H1 (cell line): ENCODE data around the gene CCDC78. TPM values are rescaled to one million over a fixed set of nuclear protein-coding genes. Genes with fewer than 3 reads are reported as not detected.

Experiments used
- CTCF ChIA-PET: fragments of 300-600 bp; sonication (Branson Sonifier 250); formaldehyde crosslinking; loops from one replicate; lab custom pipeline; 2021; ENCODE audit not compliant: partially characterized antibody; lab: Charles Lee
- POLR2A ChIA-PET: fragments of 300-600 bp; sonication (Branson Sonifier 250); formaldehyde crosslinking; loops from one replicate; lab custom pipeline; 2021; ENCODE audit warnings: inconsistent platforms; ENCODE audit not compliant: partially characterized antibody; lab: Charles Lee
- DNase-seq, 2 experiments: peaks; one replicate each; pipeline versions ENCODE4 v3.0.0 to v3.0.0-alpha.2; 2010 to 2022; ENCODE audit warnings: low spot score in 2 of 2, low read depth in 1 of 2, mixed read lengths in 1 of 2
- FAIRE-seq: peaks from 2 replicates; lab custom pipeline; 2011; peaks lifted over from hg19 to GRCh38; lab: Jason Lieb, UNC
- H2AFZ ChIP-seq: 2 replicates; pipeline ENCODE4 v1.8.1; 2012; ENCODE audit warnings: low read length, inconsistent platforms
- H2AK5ac ChIP-seq: 2 replicates; pipeline ENCODE4 v1.6.1; 2013; ENCODE audit warnings: low read depth, low read length
- H2BK120ac ChIP-seq: replicated peaks from 2 replicates; pipeline ENCODE3; 2013; ENCODE audit warnings: low read depth, low read length, inconsistent platforms
- H2BK12ac ChIP-seq: 2 replicates; pipeline ENCODE4 v1.6.1; 2013; ENCODE audit warnings: low read depth, low read length
- H2BK15ac ChIP-seq: 2 replicates; pipeline ENCODE4 v1.6.1; 2013; ENCODE audit warnings: low read length
- H2BK20ac ChIP-seq: 2 replicates; pipeline ENCODE4 v1.6.1; 2013; ENCODE audit warnings: low read length
- H2BK5ac ChIP-seq: 2 replicates; pipeline ENCODE4 v1.6.1; 2013; ENCODE audit warnings: low read depth, low read length
- H3K14ac ChIP-seq: 2 replicates; pipeline ENCODE4 v1.6.1; 2013; ENCODE audit warnings: inconsistent platforms; ENCODE audit not compliant: insufficient read length
- H3K18ac ChIP-seq: 2 replicates; pipeline ENCODE4 v1.6.1; 2013; ENCODE audit warnings: low read length; ENCODE audit errors: extremely low read depth
- H3K23ac ChIP-seq: 2 replicates; pipeline ENCODE4 v1.6.1; 2013; ENCODE audit warnings: inconsistent platforms; ENCODE audit not compliant: insufficient read length
- H3K23me2 ChIP-seq: 2 replicates; pipeline ENCODE4 v1.6.1; 2013; ENCODE audit warnings: low read depth, low read length
- H3K27ac ChIP-seq: 2 replicates; pipeline ENCODE4 v1.6.1; 2011; ENCODE audit warnings: low read depth, low read length, inconsistent platforms
- H3K27me3 ChIP-seq, 4 experiments: replicated peaks in 1 of 4; 1 replicate in 1 of 4; 2 replicates in 3 of 4; pipeline versions ENCODE4 v1.6.1 to v1.8.1; 2011 to 2013; ENCODE audit warnings: low read length in 3 of 4, mild to moderate bottlenecking in 3 of 4, inconsistent platforms in 2 of 4, mixed read lengths in 2 of 4, moderate library complexity in 1 of 4; ENCODE audit not compliant: control insufficient read depth in 3 of 4, insufficient read depth in 3 of 4; ENCODE audit errors: extremely low read depth in 1 of 4
- H3K36me3 ChIP-seq, 4 experiments: 2 replicates each; pipeline versions ENCODE4 v1.6.1 to v1.8.1; 2011 to 2013; ENCODE audit warnings: mild to moderate bottlenecking in 4 of 4, low read length in 3 of 4, moderate library complexity in 2 of 4, control low read depth in 1 of 4, inconsistent platforms in 1 of 4; ENCODE audit not compliant: insufficient read depth in 4 of 4, control insufficient read depth in 2 of 4
- H3K4ac ChIP-seq: replicated peaks from 2 replicates; pipeline ENCODE3; 2013; ENCODE audit warnings: low read length, low read depth, mixed read lengths, inconsistent platforms; ENCODE audit not compliant: insufficient read length
- H3K4me1 ChIP-seq, 4 experiments: replicated peaks in 1 of 4; 1 replicate in 1 of 4; 2 replicates in 3 of 4; pipeline versions ENCODE4 v1.6.1 to v1.8.1; 2011 to 2013; ENCODE audit warnings: low read length in 3 of 4, inconsistent platforms in 2 of 4, mixed read lengths in 1 of 4; ENCODE audit not compliant: insufficient read depth in 4 of 4, control insufficient read depth in 3 of 4
- H3K4me2 ChIP-seq, 2 experiments: 2 replicates each; pipeline versions ENCODE4 v1.6.1 to v1.8.1; 2011 to 2013; ENCODE audit warnings: low read depth in 2 of 2, low read length in 2 of 2, control low read depth in 1 of 2, inconsistent platforms in 1 of 2, mild to moderate bottlenecking in 1 of 2; ENCODE audit not compliant: insufficient read depth in 1 of 2
- H3K4me3 ChIP-seq, 4 experiments: fragments of 200-600, 300-600 bp in 1 of 4; sonication (generic), shearing (Covaris generic), sonication (Bioruptor Twin) in 1 of 4; 2 replicates each; pipeline versions ENCODE4 v1.5.1 to v1.8.1; 2011 to 2016; ENCODE audit warnings: low read length in 4 of 4, low read depth in 3 of 4, control low read depth in 2 of 4, inconsistent platforms in 2 of 4, mild to moderate bottlenecking in 2 of 4, mixed read lengths in 1 of 4, moderate library complexity in 1 of 4; ENCODE audit not compliant: insufficient read depth in 2 of 4; ENCODE audit errors: extremely low read depth in 1 of 4
- H3K56ac ChIP-seq: replicated peaks from 2 replicates; pipeline ENCODE3; 2013; ENCODE audit warnings: low read depth, mild to moderate bottlenecking, mixed read lengths, low read length, inconsistent platforms; ENCODE audit not compliant: insufficient read length
- H3K79me1 ChIP-seq: 2 replicates; pipeline ENCODE4 v1.6.1; 2013; ENCODE audit warnings: low read depth, low read length, control low read depth
- H3K79me2 ChIP-seq, 2 experiments: 2 replicates each; pipeline versions ENCODE4 v1.6.1 to v1.8.1; 2012 to 2013; ENCODE audit warnings: low read length in 2 of 2, mild to moderate bottlenecking in 2 of 2, inconsistent platforms in 1 of 2; ENCODE audit not compliant: insufficient read depth in 2 of 2, control insufficient read depth in 1 of 2
- H3K9ac ChIP-seq, 4 experiments: replicated peaks in 1 of 4; 1 replicate in 1 of 4; 2 replicates in 3 of 4; pipeline versions ENCODE4 v1.6.1 to v1.8.1; 2011 to 2013; ENCODE audit warnings: low read depth in 3 of 4, low read length in 3 of 4, control low read depth in 2 of 4, mild to moderate bottlenecking in 2 of 4, moderate library complexity in 2 of 4, inconsistent platforms in 1 of 4; ENCODE audit errors: extremely low read depth in 1 of 4
- H3K9me3 ChIP-seq, 2 experiments: 2 replicates each; pipeline versions ENCODE4 v1.6.1 to v1.8.1; 2012 to 2013; ENCODE audit warnings: mild to moderate bottlenecking in 2 of 2, moderate library complexity in 2 of 2, control low read depth in 1 of 2, inconsistent platforms in 1 of 2, low read depth in 1 of 2, low read length in 1 of 2, mixed read lengths in 1 of 2; ENCODE audit not compliant: insufficient read depth in 2 of 2
- H4K20me1 ChIP-seq, 2 experiments: replicated peaks in 1 of 2; 2 replicates each; pipeline versions ENCODE3 to v1.8.1; 2011 to 2013; ENCODE audit warnings: inconsistent platforms in 2 of 2, low read length in 2 of 2, mild to moderate bottlenecking in 1 of 2; ENCODE audit not compliant: insufficient read depth in 2 of 2, control insufficient read depth in 1 of 2
- H4K5ac ChIP-seq: 2 replicates; pipeline ENCODE4 v1.6.1; 2013; ENCODE audit warnings: low read length, low read depth, mixed read lengths, inconsistent platforms; ENCODE audit not compliant: insufficient read length
- H4K8ac ChIP-seq: 2 replicates; pipeline ENCODE4 v1.8.0; 2013; ENCODE audit warnings: mild to moderate bottlenecking, moderate library complexity, low read length, inconsistent platforms; ENCODE audit not compliant: insufficient read depth; ENCODE audit errors: extremely low read depth
- H4K91ac ChIP-seq: replicated peaks from 2 replicates; pipeline ENCODE3; 2013; ENCODE audit warnings: low read length, mixed read lengths, inconsistent platforms; ENCODE audit not compliant: insufficient read length
- ATF2 ChIP-seq: IDR thresholded peaks from 2 replicates; pipeline ENCODE4 v1.6.1; 2012; ENCODE audit warnings: low read length, inconsistent platforms
- CREB1 ChIP-seq: IDR thresholded peaks from 2 replicates; pipeline ENCODE4 v1.6.1; 2012; ENCODE audit warnings: inconsistent platforms
- EGR1 ChIP-seq: IDR thresholded peaks from 2 replicates; pipeline ENCODE4 v1.6.1; 2011; ENCODE audit warnings: low read depth, low read length, borderline replicate concordance
- GTF2F1 ChIP-seq: IDR thresholded peaks from 2 replicates; pipeline ENCODE4 v1.6.1; 2012; ENCODE audit warnings: low read depth, low read length, improper control_type of control experiment, borderline replicate concordance
- JUN ChIP-seq: IDR thresholded peaks from 2 replicates; pipeline ENCODE4 v1.6.1; 2011; ENCODE audit warnings: low read depth, mild to moderate bottlenecking, improper control_type of control experiment, low read length
- NRF1 ChIP-seq: IDR thresholded peaks from 2 replicates; pipeline ENCODE4 v1.6.1; 2011; ENCODE audit warnings: mild to moderate bottlenecking, low read depth, low read length, improper control_type of control experiment
- PHF8 ChIP-seq: fragments of 200-600 bp; sonication (generic); conservative IDR thresholded peaks from 2 replicates; pipeline ENCODE4 v1.7.1; 2012; ENCODE audit warnings: low read depth, mild to moderate bottlenecking, inconsistent platforms, low read length, moderate library complexity
- POLR2AphosphoS5 ChIP-seq: IDR thresholded peaks from 2 replicates; pipeline ENCODE4 v1.6.1; 2011; ENCODE audit warnings: low read depth, low read length
- POU5F1 ChIP-seq: IDR thresholded peaks from 2 replicates; pipeline ENCODE4 v1.6.1; 2011; ENCODE audit warnings: low read depth, mild to moderate bottlenecking, low read length, moderate library complexity
- SP1 ChIP-seq: IDR thresholded peaks from 2 replicates; pipeline ENCODE4 v1.6.1; 2011; ENCODE audit warnings: low read depth, low read length
- TCF12 ChIP-seq: IDR thresholded peaks from 2 replicates; pipeline ENCODE4 v1.6.1; 2011; ENCODE audit warnings: low read depth, mild to moderate bottlenecking, low read length
- YY1 ChIP-seq: IDR thresholded peaks from 2 replicates; pipeline ENCODE4 v1.6.1; 2011; ENCODE audit warnings: low read depth, mild to moderate bottlenecking, low read length
- WGBS, 2 experiments: shearing (Covaris generic) in 1 of 2; methylation state at CpG; one replicate each; pipeline versions ENCODE4 v1.1.6 to v1.1.7; 2013 to 2015; ENCODE audit warnings: low lambda C conversion rate in 2 of 2, mixed read lengths in 2 of 2, inconsistent platforms in 1 of 2, low coverage in 1 of 2, missing lambda C conversion rate in 1 of 2; ENCODE audit not compliant: insufficient replicate concordance in 2 of 2, insufficient coverage in 1 of 2, insufficient read length in 1 of 2; ENCODE audit errors: extremely low coverage in 1 of 2, missing lambda C conversion rate in 1 of 2; 5-methylcytosine and 5-hydroxymethylcytosine counted together
- polyA plus RNA-seq, 7 experiments: library from polyadenylated mRNA; depleted of rRNA in 3 of 7; stranded (reverse) in 5 of 7; unstranded in 2 of 7; fragments of >200 nt in 5 of 7; fragments of 200-250 nt in 2 of 7; gene quantifications; 1 replicate in 5 of 7; 2 replicates in 1 of 7; 4 replicates in 1 of 7; pipeline versions ENCODE4 v1.2.1 to v1.2.3, GENCODE V29; 2011 to 2013; ENCODE audit warnings: missing spikeins in 2 of 7, mixed read lengths in 2 of 7
- total RNA-seq: library from RNA; stranded (reverse); fragmentation: NEBNext Ultra II Directional; extraction: Animal tissue kit (Norgen Biotek cat#: 25700); gene quantifications from 2 replicates; pipeline ENCODE4 v1.2.1, GENCODE V29; 2021
- TF ChIP-seq, protein P1 (sequence below): IDR thresholded peaks from 2 replicates; pipeline ENCODE4 v1.6.1; 2012; ENCODE audit warnings: inconsistent platforms

CCDC78 gene
- total and polyA plus RNA-seq, 2 of the 8 experiments (the other 6 are each of a cell fraction or from before 2014, with no cell fraction given): 7.1 to 8.5 TPM

- Histone ChIP-seq H3K79me1 (no peaks in the 10 kb centered on the region), H3K23me2 (peaks cover 27% of the 10 kb centered on the region; the same call in 1 of the 2 replicates), H2BK15ac (no peak overlapping the region), H4K20me1 (peaks cover 4 to 12% of the 10 kb centered on the region in 2 experiments), H2BK20ac (no peak overlapping the region), H3K23ac (no peak overlapping the region), H3K4me1 (peaks cover 0 to 18% (median 11%) of the 10 kb centered on the region in 4 experiments; a peak in 5 of 7 replicates), H2AK5ac (no peak overlapping the region), H4K5ac (no peak overlapping the region), H4K91ac (no peak overlapping the region), H2AFZ (no peak overlapping the region), H3K4me2 (no peak overlapping the region), H2BK120ac (no peak overlapping the region), H2BK5ac (no peak overlapping the region), H3K27me3 (peaks cover 0 to 16% (median 5%) of the 10 kb centered on the region in 4 experiments; a peak in 4 of 7 replicates), H3K79me2 (no peaks in the 10 kb centered on the region), H3K56ac (no peak overlapping the region), H3K36me3 (peaks cover 0 to 6% (median 0%) of the 10 kb centered on the region in 4 experiments; a peak in 1 of 8 replicates), H3K18ac (no peak overlapping the region), H3K14ac (no peak overlapping the region), H3K4me3 (no peak overlapping the region), H3K9ac (no peak overlapping the region), H3K27ac (no peak overlapping the region), H3K9me3 (no peaks in the 10 kb centered on the region; a peak in 1 of 4 replicates), H3K4ac (no peak overlapping the region), H4K8ac (no peak overlapping the region), H2BK12ac (no peak overlapping the region)
- WGBS, 2 experiments: 80% methylated on average over 7 of the region's 7 CpGs; no CpG with 5 or more reads in 1 of the 2 experiments
- CTCF ChIA-PET: interaction anchor here (0.5 to 35.8 kb wide), 4 partner anchors 8 to 76 kb away, joined by 3 to 977 read pairs (median 700); partner anchors contain the start of genes ANTKMT, CCDC78, CHTF18 and CIAO3
- DNase-seq: peak in 1 of 2 experiments; percentile 39
- POLR2A ChIA-PET: interaction anchor here (1.1 to 23.0 kb wide), 15 partner anchors 2 to 76 kb away, joined by 3 to 353 read pairs (median 7); partner anchors contain the start of genes ANTKMT, CCDC78, CHTF18 and CIAO3
- no peak for FAIRE-seq
- no peak for TF ChIP-seq EGR1
- no peak for TF ChIP-seq TCF12
- TF ChIP-seq, protein P1, sequence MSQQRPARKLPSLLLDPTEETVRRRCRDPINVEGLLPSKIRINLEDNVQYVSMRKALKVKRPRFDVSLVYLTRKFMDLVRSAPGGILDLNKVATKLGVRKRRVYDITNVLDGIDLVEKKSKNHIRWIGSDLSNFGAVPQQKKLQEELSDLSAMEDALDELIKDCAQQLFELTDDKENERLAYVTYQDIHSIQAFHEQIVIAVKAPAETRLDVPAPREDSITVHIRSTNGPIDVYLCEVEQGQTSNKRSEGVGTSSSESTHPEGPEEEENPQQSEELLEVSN: no peak
- TF ChIP-seq POLR2AphosphoS5: no peak
- no peak for TF ChIP-seq CREB1
- TF ChIP-seq POU5F1: no peak
- TF ChIP-seq YY1: no peak
- no peak for TF ChIP-seq NRF1
- TF ChIP-seq JUN: no peak
- TF ChIP-seq PHF8: no peak
- no peak for TF ChIP-seq SP1
- no peak for TF ChIP-seq ATF2
- no peak for TF ChIP-seq GTF2F1
These were observed 1.2 kb downstream of the CCDC78 start for GRCh38 chr16:725041-725376.
